Endothelial cell of umbilical vein (primary cell): ENCODE results near the gene PGR. TPM values are rescaled to one million over a fixed set of nuclear protein-coding genes. Genes with fewer than 3 reads are reported as not detected.

Source experiments
- BruUV-seq: library from RNA; stranded (reverse); fragments of 400-500 nt; replicated peaks from 2 replicates; lab custom pipeline; 2021; lab: Mats Ljungman, UMichigan
- CTCF ChIA-PET: fragments of 300-600, 350-600 bp; sonication (Branson Sonifier 250); formaldehyde crosslinking; loops from one replicate; lab custom pipeline; 2021; ENCODE audit warnings: antibody characterized with exemption, inconsistent platforms; lab: Charles Lee
- POLR2A ChIA-PET: fragments of 300-600, 350-600 bp; sonication (Branson Sonifier 250); formaldehyde crosslinking; loops from one replicate; lab custom pipeline; 2021; ENCODE audit warnings: antibody characterized with exemption, inconsistent platforms; lab: Charles Lee
- DNase-seq: peaks from one replicate; pipeline ENCODE4 v3.0.0-alpha.2; 2011; ENCODE audit warnings: low read depth, low spot score
- FAIRE-seq: peaks from 2 replicates; lab custom pipeline; 2011; peaks lifted over from hg19 to GRCh38; lab: Jason Lieb, UNC
- H2AFZ ChIP-seq: 2 replicates; pipeline ENCODE4 v1.6.0; 2012; ENCODE audit warnings: low read depth, low read length, control low read depth, inconsistent platforms
- H3K27ac ChIP-seq: 2 replicates; pipeline ENCODE4 v1.5.1; 2011; ENCODE audit warnings: low read depth, mild to moderate bottlenecking, control low read depth, low read length, moderate library complexity; ENCODE audit not compliant: insufficient read depth
- H3K27me3 ChIP-seq, 2 experiments: 2 replicates each; pipeline versions ENCODE4 v1.6.0 to v1.6.1; 2011; ENCODE audit warnings: low read length in 2 of 2, mixed read lengths in 1 of 2; ENCODE audit not compliant: control insufficient read depth in 2 of 2, insufficient read depth in 2 of 2
- H3K36me3 ChIP-seq, 2 experiments: 2 replicates in 1 of 2; 3 replicates in 1 of 2; pipeline ENCODE4 v1.5.1; 2011; ENCODE audit warnings: low read length in 2 of 2, mild to moderate bottlenecking in 1 of 2, moderate library complexity in 1 of 2; ENCODE audit not compliant: control insufficient read depth in 2 of 2, insufficient read depth in 2 of 2; ENCODE audit errors: extremely low read depth in 1 of 2
- H3K4me1 ChIP-seq: 3 replicates; pipeline ENCODE4 v1.5.1; 2011; ENCODE audit warnings: mild to moderate bottlenecking, low read length; ENCODE audit not compliant: control insufficient read depth, insufficient read depth; ENCODE audit errors: extremely low read depth
- H3K4me2 ChIP-seq: 2 replicates; pipeline ENCODE4 v1.6.1; 2011; ENCODE audit warnings: low read length, control low read depth, mixed read lengths; ENCODE audit not compliant: insufficient read depth
- H3K4me3 ChIP-seq, 3 experiments: fragments of 200-600 bp in 1 of 3; sonication (generic), shearing (Covaris generic) in 1 of 3; replicated peaks in 1 of 3; 2 replicates each; pipeline ENCODE4 v1.5.1; 2011 to 2016; ENCODE audit warnings: control low read depth in 3 of 3, low read length in 3 of 3, mild to moderate bottlenecking in 2 of 3, inconsistent platforms in 1 of 3, low read depth in 1 of 3, moderate library complexity in 1 of 3; ENCODE audit not compliant: insufficient read depth in 1 of 3
- H3K79me2 ChIP-seq: 2 replicates; pipeline ENCODE4 v1.6.0; 2012; ENCODE audit warnings: low read length, inconsistent platforms; ENCODE audit not compliant: control insufficient read depth, insufficient read depth
- H3K9ac ChIP-seq: replicated peaks from 2 replicates; pipeline ENCODE3; 2011; ENCODE audit warnings: low read length, control low read depth; ENCODE audit not compliant: insufficient read depth; ENCODE audit errors: extremely low read depth
- H3K9me1 ChIP-seq: replicated peaks from 3 replicates; pipeline ENCODE4 v1.6.0; 2011; ENCODE audit warnings: mild to moderate bottlenecking, low read length; ENCODE audit not compliant: control insufficient read depth, insufficient read depth; ENCODE audit errors: extremely low read depth
- H3K9me3 ChIP-seq: replicated peaks from 2 replicates; pipeline ENCODE4 v1.5.1; 2012; ENCODE audit warnings: low read length, inconsistent platforms; ENCODE audit not compliant: control insufficient read depth, insufficient read depth
- H4K20me1 ChIP-seq: replicated peaks from 2 replicates; pipeline ENCODE3; 2011; ENCODE audit warnings: mild to moderate bottlenecking, low read length; ENCODE audit not compliant: control insufficient read depth, insufficient read depth; ENCODE audit errors: extremely low read depth
- EZH2 ChIP-seq: IDR thresholded peaks from 2 replicates; pipeline ENCODE4 v1.6.1; 2012; ENCODE audit warnings: borderline replicate concordance, low read depth, mild to moderate bottlenecking, moderate library complexity, low read length, inconsistent platforms; ENCODE audit not compliant: severe bottlenecking
- FOS ChIP-seq: IDR thresholded peaks from 2 replicates; pipeline ENCODE4 v1.6.1; 2011; ENCODE audit warnings: mild to moderate bottlenecking, low read length, moderate library complexity, borderline replicate concordance; ENCODE audit not compliant: insufficient read depth
- GATA2 ChIP-seq: IDR thresholded peaks from 2 replicates; pipeline ENCODE4 v1.7.0; 2011; ENCODE audit warnings: low read depth, mild to moderate bottlenecking, moderate library complexity, mixed read lengths, low read length; ENCODE audit not compliant: insufficient read length, insufficient read depth
- JUN ChIP-seq: IDR thresholded peaks from 2 replicates; pipeline ENCODE4 v1.6.1; 2011; ENCODE audit warnings: borderline replicate concordance, low read depth; ENCODE audit not compliant: insufficient read length, insufficient read depth
- MAX ChIP-seq: IDR thresholded peaks from 2 replicates; pipeline ENCODE4 v1.6.1; 2011; ENCODE audit not compliant: insufficient read depth, insufficient read length
- MYC ChIP-seq: IDR thresholded peaks from one replicate; pipeline ENCODE4 v1.6.1; 2011; ENCODE audit warnings: mild to moderate bottlenecking, low read depth, low read length
- POLR2A ChIP-seq: IDR thresholded peaks from 2 replicates; pipeline ENCODE4 v1.6.1; 2012; ENCODE audit warnings: low read depth, mild to moderate bottlenecking, control low read depth, low read length
- POLR2AphosphoS5 ChIP-seq: IDR thresholded peaks from 2 replicates; pipeline ENCODE4 v1.6.1; 2012; ENCODE audit warnings: low read depth, mild to moderate bottlenecking, control low read depth, low read length, moderate library complexity; ENCODE audit not compliant: insufficient read depth
- dilution Hi-C: fragments of 300-500 bp; cut with MboI; formaldehyde crosslinking; loops from one replicate; pipeline ENCODE4 v1.15.0; 2019; ENCODE audit warnings: low sequenced_read_pairs; ENCODE audit not compliant: extremely low pct_ligation_motif_present
- intact Hi-C: fragments of 100-400 bp; cut with micrococcal nuclease; formaldehyde crosslinking; loops from one replicate; pipeline ENCODE4 v1.10.0; 2022
- polyA plus RNA-seq, 4 experiments: library from polyadenylated mRNA; depleted of rRNA in 3 of 4; stranded (reverse) in 3 of 4; unstranded in 1 of 4; fragments of >200 nt; gene quantifications; 2 replicates each; pipeline versions ENCODE4 v1.2.1 to v1.2.3, GENCODE V29; 2011 to 2012; ENCODE audit warnings: missing spikeins in 1 of 4
- total RNA-seq: library from RNA; stranded (reverse); gene quantifications from 2 replicates; pipeline ENCODE4 v1.2.3, GENCODE V29; 2021
- TF ChIP-seq, protein P1 (sequence below), 2 donors: IDR thresholded peaks; 1 replicate in 1 of 2; 2 replicates in 1 of 2; pipeline ENCODE4 v1.5.1; 2011; ENCODE audit warnings: low read length in 2 of 2, mild to moderate bottlenecking in 2 of 2, moderate library complexity in 2 of 2, control low read depth in 1 of 2, inconsistent platforms in 1 of 2, low read depth in 1 of 2; ENCODE audit not compliant: insufficient read depth in 1 of 2; ENCODE audit errors: extremely low read depth in 1 of 2

PGR gene
- total and polyA plus RNA-seq, 2 donors (not counting 3 experiments of a cell fraction or from before 2014, with no cell fraction given), result not detected

DNA sequence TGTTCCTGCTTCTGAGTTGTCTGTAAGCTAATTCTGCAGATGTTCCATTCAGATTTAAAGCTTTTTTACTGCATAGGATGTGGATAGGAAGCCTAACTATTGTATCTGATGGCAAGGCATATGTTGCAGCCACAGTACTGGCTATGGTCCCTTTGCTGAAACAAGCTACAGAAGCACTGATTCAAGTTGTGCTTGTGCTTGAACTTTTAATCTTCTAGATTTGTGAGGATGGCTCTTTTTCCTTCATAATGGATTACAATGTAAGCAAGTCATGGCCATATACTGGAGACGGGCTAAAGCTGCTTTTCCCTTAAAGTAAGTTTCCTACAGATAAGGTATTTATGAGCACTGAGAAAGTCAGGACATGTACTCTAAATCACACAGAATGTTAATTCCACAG, 138.7 kb downstream of the PGR start:
- DNase-seq, result no peak
- Histone ChIP-seq H2AFZ (no peak overlapping the region), H3K4me1 (no peaks in the 10 kb centered on the region), H3K27ac (no peak overlapping the region), H3K9me3 (no peaks in the 10 kb centered on the region), H3K9me1 (no peaks in the 10 kb centered on the region), H3K36me3 (no peaks in the 10 kb centered on the region), H3K4me3 (no peak overlapping the region), H4K20me1 (no peaks in the 10 kb centered on the region), H3K9ac (no peak overlapping the region), H3K79me2 (no peaks in the 10 kb centered on the region), H3K27me3 (no peaks in the 10 kb centered on the region), H3K4me2 (no peak overlapping the region)
- ChIA-PET CTCF (interaction anchor here (1.1 kb wide), 1 partner anchor 10 kb away, joined by 5 read pairs; no protein-coding TSS in a partner anchor), POLR2A (no interaction called here)
- FAIRE-seq, result no peak
- dilution Hi-C loops, result no loop called here
- no peak for TF ChIP-seq MYC
- TF ChIP-seq MAX, result no peak
- intact Hi-C loops, result no loop called here
- BruUV-seq, result no TSS peak

DNA sequence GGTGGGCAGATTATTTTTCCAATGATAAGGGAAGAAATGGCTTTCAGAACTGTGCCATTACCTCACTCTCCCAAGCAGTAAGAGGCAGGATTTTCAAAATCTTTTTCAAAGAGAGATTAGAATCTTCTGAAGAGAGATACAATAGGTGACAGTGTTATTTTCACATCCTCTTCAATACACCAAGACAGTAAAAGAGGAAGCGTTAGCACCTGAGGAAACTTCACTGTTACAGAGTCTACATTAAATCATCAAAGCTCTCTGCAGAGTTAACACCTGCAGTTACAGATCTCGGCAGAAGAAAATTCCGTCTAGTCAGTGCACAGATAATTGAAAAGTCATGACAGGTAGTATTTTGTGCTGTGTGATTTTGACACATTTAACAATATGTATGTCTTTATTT, 144.9 kb downstream of the PGR start:
- CTCF ChIA-PET, result interaction anchor here (1.1 kb wide), 1 partner anchor 19 kb away, joined by 3 read pairs; no protein-coding TSS in a partner anchor
- no peak for DNase-seq
- Histone ChIP-seq H3K27me3 (no peaks in the 10 kb centered on the region), H2AFZ (no peak overlapping the region), H3K27ac (no peak overlapping the region), H3K9me1 (no peaks in the 10 kb centered on the region), H3K36me3 (no peaks in the 10 kb centered on the region), H3K4me3 (no peak overlapping the region), H4K20me1 (no peaks in the 10 kb centered on the region), H3K4me1 (no peaks in the 10 kb centered on the region), H3K4me2 (no peak overlapping the region), H3K9me3 (no peaks in the 10 kb centered on the region), H3K9ac (no peak overlapping the region), H3K79me2 (no peaks in the 10 kb centered on the region)
- no TSS peak for BruUV-seq
- intact Hi-C loops, result no loop called here
- TF ChIP-seq FOS (no peak), GATA2 (no peak), EZH2 (no peak), POLR2AphosphoS5 (no peak), JUN (no peak), POLR2A (no peak)
- TF ChIP-seq, protein P1, sequence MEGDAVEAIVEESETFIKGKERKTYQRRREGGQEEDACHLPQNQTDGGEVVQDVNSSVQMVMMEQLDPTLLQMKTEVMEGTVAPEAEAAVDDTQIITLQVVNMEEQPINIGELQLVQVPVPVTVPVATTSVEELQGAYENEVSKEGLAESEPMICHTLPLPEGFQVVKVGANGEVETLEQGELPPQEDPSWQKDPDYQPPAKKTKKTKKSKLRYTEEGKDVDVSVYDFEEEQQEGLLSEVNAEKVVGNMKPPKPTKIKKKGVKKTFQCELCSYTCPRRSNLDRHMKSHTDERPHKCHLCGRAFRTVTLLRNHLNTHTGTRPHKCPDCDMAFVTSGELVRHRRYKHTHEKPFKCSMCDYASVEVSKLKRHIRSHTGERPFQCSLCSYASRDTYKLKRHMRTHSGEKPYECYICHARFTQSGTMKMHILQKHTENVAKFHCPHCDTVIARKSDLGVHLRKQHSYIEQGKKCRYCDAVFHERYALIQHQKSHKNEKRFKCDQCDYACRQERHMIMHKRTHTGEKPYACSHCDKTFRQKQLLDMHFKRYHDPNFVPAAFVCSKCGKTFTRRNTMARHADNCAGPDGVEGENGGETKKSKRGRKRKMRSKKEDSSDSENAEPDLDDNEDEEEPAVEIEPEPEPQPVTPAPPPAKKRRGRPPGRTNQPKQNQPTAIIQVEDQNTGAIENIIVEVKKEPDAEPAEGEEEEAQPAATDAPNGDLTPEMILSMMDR (IDR thresholded peaks at IDR 0.05; ENCODE audit: extremely low read depth in 1 of 2, insufficient read depth in 1 of 2, low read depth in 1 of 2, low read length in 2 of 2), result no peak
- no peak for FAIRE-seq
- POLR2A ChIA-PET, result no interaction called here
- dilution Hi-C loops, result no loop called here
